HepG2 (cell line): Measurements from ENCODE around the gene ERO1A. TPM values are rescaled to one million over a fixed set of nuclear protein-coding genes. Genes with fewer than 3 reads are reported as not detected.

Experiments used
- ETS1 ChIP-seq: sonication (generic); formaldehyde crosslinking; IDR thresholded peaks from 2 replicates; pipeline ENCODE4 v1.4.0; 2020; ENCODE audit warnings: missing genetic modification reagents
- IRX3 ChIP-seq: sonication (generic); formaldehyde crosslinking; IDR thresholded peaks from 2 replicates; pipeline ENCODE4 v1.8.1; 2023; ENCODE audit warnings: mild to moderate bottlenecking, low read depth, missing genetic modification reagents, borderline replicate concordance
- KAT8 ChIP-seq: IDR thresholded peaks from 2 replicates; pipeline ENCODE4 v1.6.1; 2016; ENCODE audit warnings: missing genetic modification reagents, missing compliant biosample characterization
- MEIS1 ChIP-seq: sonication (generic); formaldehyde crosslinking; IDR thresholded peaks from 2 replicates; pipeline ENCODE4 v1.9.0; 2021; ENCODE audit warnings: mild to moderate bottlenecking, missing genetic modification reagents, moderate library complexity, borderline replicate concordance
- MYC ChIP-seq: sonication (generic); formaldehyde crosslinking; IDR thresholded peaks from 2 replicates; pipeline ENCODE4 v1.9.0; 2021; ENCODE audit warnings: missing genetic modification reagents, borderline replicate concordance
- NFATC3 ChIP-seq: sonication (generic); formaldehyde crosslinking; IDR thresholded peaks from 2 replicates; pipeline ENCODE4 v1.5.1; 2020; ENCODE audit warnings: mild to moderate bottlenecking, missing genetic modification reagents
- NRL ChIP-seq: sonication (generic); formaldehyde crosslinking; IDR thresholded peaks from 2 replicates; pipeline ENCODE4 v1.5.0; 2020; ENCODE audit warnings: missing genetic modification reagents, mild to moderate bottlenecking, moderate library complexity, borderline replicate concordance
- PAXIP1 ChIP-seq: sonication (generic); formaldehyde crosslinking; conservative IDR thresholded peaks from 2 replicates; pipeline ENCODE4 v1.4.0; 2020; ENCODE audit warnings: mild to moderate bottlenecking, missing genetic modification reagents, moderate library complexity
- SALL1 ChIP-seq: sonication (generic); formaldehyde crosslinking; IDR thresholded peaks from 2 replicates; pipeline ENCODE4 v1.8.0; 2022; ENCODE audit warnings: mild to moderate bottlenecking, missing genetic modification reagents
- SIX4 ChIP-seq: sonication (generic); formaldehyde crosslinking; IDR thresholded peaks from 2 replicates; pipeline ENCODE4 v1.4.0; 2020; ENCODE audit warnings: missing genetic modification reagents
- STAG1 ChIP-seq: sonication (generic); formaldehyde crosslinking; IDR thresholded peaks from 2 replicates; pipeline ENCODE4 v1.4.0; 2020; ENCODE audit warnings: missing genetic modification reagents
- TAF15 ChIP-seq: fragments of 200-400 bp; formaldehyde crosslinking; IDR thresholded peaks from one replicate; pipeline ENCODE4 v1.6.1; 2018; ENCODE audit warnings: mild to moderate bottlenecking, low read depth, low read length; ENCODE audit not compliant: poor library complexity, severe bottlenecking
- TEAD3 ChIP-seq: optimal IDR thresholded peaks from 2 replicates; pipeline ENCODE3; 2016; ENCODE audit warnings: borderline replicate concordance
- YEATS2 ChIP-seq: sonication (generic); formaldehyde crosslinking; IDR thresholded peaks from 2 replicates; pipeline ENCODE4 v1.4.0; 2020; ENCODE audit warnings: missing genetic modification reagents, borderline replicate concordance
- ZBED4 ChIP-seq: sonication (generic); formaldehyde crosslinking; IDR thresholded peaks from 2 replicates; pipeline ENCODE4 v1.4.0; 2020; ENCODE audit warnings: missing genetic modification reagents, borderline replicate concordance
- ZNF274 ChIP-seq: sonication (generic); formaldehyde crosslinking; IDR thresholded peaks from 2 replicates; pipeline ENCODE4 v1.5.1; 2020; ENCODE audit warnings: mild to moderate bottlenecking, missing genetic modification reagents
- ZNF709 ChIP-seq: sonication (generic); formaldehyde crosslinking; IDR thresholded peaks from 2 replicates; pipeline ENCODE4 v1.5.0; 2020; ENCODE audit warnings: mild to moderate bottlenecking, missing genetic modification reagents
- polyA plus RNA-seq, 8 experiments: library from polyadenylated mRNA; depleted of rRNA in 3 of 8; stranded (reverse) in 7 of 8; unstranded in 1 of 8; fragments of >200 nt; fragmentation: Illumina TruSeq in 4 of 8; extraction: Trizol in 4 of 8; gene quantifications; 2 replicates each; pipeline versions ENCODE4 v1.2.1 to v1.2.3, GENCODE V29; 2011 to 2016; ENCODE audit warnings: low read depth in 4 of 8, missing spikeins in 1 of 8, mixed read lengths in 1 of 8; ENCODE audit not compliant: insufficient read depth in 1 of 8
- total RNA-seq, 5 experiments: library from RNA; depleted of rRNA; stranded (reverse); fragments of >200 nt; fragmentation: Illumina TruSeq; extraction: Trizol; gene quantifications; 2 replicates each; pipeline ENCODE4 v1.2.3, GENCODE V29; 2016; ENCODE audit warnings: low read depth in 1 of 5
- TF ChIP-seq, protein P1 (sequence below), 2 experiments: fragments of 450-650 bp in 1 of 2; sonication (generic) in 1 of 2; formaldehyde crosslinking; IDR thresholded peaks; 2 replicates each; pipeline versions ENCODE4 v1.5.0 to v1.8.0; 2020 to 2022; ENCODE audit warnings: mild to moderate bottlenecking in 1 of 2, missing genetic modification reagents in 1 of 2

ERO1A gene
- total and polyA plus RNA-seq, 2 of the 13 experiments (the other 11 are each of a cell fraction or from before 2014, with no cell fraction given): 60.3 to 137 TPM

- TF ChIP-seq KAT8 (CRISPR knock-in tag) (peak; percentile 40), ZNF274 (no peak), STAG1 (peak; percentile 21; the same call in 1 of the 2 replicates), TEAD3 (no peak), ZBED4 (CRISPR knock-in tag) (peak; percentile 16; the same call in 1 of the 2 replicates), MYC (CRISPR knock-in tag) (peak; percentile 55), PAXIP1 (CRISPR knock-in tag) (peak; percentile 39; the same call in 1 of the 2 replicates), NRL (CRISPR knock-in tag) (peak; percentile 83), MEIS1 (CRISPR knock-in tag) (0 out of 2 replicates have a peak, but pooled peaks have one; percentile 74), YEATS2 (peak; percentile 75), ZNF709 (CRISPR knock-in tag) (0 out of 2 replicates have a peak, but pooled peaks have one; percentile 38), SIX4 (CRISPR knock-in tag) (0 out of 2 replicates have a peak, but pooled peaks have one; percentile 28), TAF15 (no peak), IRX3 (no peak), SALL1 (peak; percentile 71), NFATC3 (CRISPR knock-in tag) (no peak), ETS1 (no peak)
- TF ChIP-seq, protein P1, sequence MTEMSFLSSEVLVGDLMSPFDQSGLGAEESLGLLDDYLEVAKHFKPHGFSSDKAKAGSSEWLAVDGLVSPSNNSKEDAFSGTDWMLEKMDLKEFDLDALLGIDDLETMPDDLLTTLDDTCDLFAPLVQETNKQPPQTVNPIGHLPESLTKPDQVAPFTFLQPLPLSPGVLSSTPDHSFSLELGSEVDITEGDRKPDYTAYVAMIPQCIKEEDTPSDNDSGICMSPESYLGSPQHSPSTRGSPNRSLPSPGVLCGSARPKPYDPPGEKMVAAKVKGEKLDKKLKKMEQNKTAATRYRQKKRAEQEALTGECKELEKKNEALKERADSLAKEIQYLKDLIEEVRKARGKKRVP (CRISPR knock-in tag; IDR thresholded peaks at IDR 0.05): peak in 1 of 2 experiments; percentile 57; a peak in 1 of 4 replicates
Measured at GRCh38 chr14:52706724-52707706, 11.7 kb upstream of the ERO1A start, which contains the start of gene PSMC6 (continued).
